ENCODE data around the gene CMTM3.

DNA sequence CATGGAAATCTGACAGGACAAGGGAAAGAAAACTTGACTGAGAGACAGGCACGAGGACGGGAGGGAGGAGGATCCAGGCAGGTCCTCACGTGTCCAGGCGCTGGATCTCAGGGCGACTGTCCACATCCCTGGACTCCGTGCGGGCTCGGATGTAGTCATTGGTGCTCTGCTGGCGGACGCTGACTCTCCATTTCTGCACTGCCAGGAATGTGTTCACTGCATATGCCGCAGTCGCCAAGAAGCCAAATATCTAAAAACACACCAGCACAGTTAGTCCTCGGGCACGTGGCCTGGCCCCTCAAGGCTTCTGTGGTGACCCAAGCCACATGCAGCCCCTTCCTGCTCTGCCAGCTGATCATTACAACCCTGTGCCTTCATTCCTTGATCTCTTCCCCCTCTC, 17.5 kb downstream of the CMTM3 start:
- no peak for TF ChIP-seq EZH2 (IDR thresholded peaks at IDR 0.05; ENCODE audit: borderline replicate concordance, low read length)
- TF ChIP-seq, protein P1, sequence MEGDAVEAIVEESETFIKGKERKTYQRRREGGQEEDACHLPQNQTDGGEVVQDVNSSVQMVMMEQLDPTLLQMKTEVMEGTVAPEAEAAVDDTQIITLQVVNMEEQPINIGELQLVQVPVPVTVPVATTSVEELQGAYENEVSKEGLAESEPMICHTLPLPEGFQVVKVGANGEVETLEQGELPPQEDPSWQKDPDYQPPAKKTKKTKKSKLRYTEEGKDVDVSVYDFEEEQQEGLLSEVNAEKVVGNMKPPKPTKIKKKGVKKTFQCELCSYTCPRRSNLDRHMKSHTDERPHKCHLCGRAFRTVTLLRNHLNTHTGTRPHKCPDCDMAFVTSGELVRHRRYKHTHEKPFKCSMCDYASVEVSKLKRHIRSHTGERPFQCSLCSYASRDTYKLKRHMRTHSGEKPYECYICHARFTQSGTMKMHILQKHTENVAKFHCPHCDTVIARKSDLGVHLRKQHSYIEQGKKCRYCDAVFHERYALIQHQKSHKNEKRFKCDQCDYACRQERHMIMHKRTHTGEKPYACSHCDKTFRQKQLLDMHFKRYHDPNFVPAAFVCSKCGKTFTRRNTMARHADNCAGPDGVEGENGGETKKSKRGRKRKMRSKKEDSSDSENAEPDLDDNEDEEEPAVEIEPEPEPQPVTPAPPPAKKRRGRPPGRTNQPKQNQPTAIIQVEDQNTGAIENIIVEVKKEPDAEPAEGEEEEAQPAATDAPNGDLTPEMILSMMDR (IDR thresholded peaks at IDR 0.05; ENCODE audit: low read length): no peak

All from OCI-LY1 (cell line).